GM23338 (cell line): ENCODE data around the gene FKBP9.

Experiments used
- POLR2AphosphoS5 ChIP-seq: IDR thresholded peaks from 2 replicates; pipeline ENCODE4 v1.6.1; 2016; ENCODE audit warnings: antibody characterized with exemption, low read depth
- ZNF114 ChIP-seq: fragments of 250-450 bp; sonication (Bioruptor Pico); IDR thresholded peaks from 2 replicates; pipeline ENCODE4 v1.5.0; 2020; ENCODE audit warnings: mild to moderate bottlenecking, moderate library complexity
- TF ChIP-seq, protein P1 (sequence below), 2 experiments: fragments of 200-600 bp in 1 of 2; sonication (generic) in 1 of 2; conservative IDR thresholded peaks; 2 replicates each; pipeline versions ENCODE4 v1.5.1 to v1.6.1; 2016 to 2017; ENCODE audit warnings: antibody characterized with exemption in 2 of 2, low read depth in 2 of 2, mild to moderate bottlenecking in 2 of 2, moderate library complexity in 1 of 2

DNA sequence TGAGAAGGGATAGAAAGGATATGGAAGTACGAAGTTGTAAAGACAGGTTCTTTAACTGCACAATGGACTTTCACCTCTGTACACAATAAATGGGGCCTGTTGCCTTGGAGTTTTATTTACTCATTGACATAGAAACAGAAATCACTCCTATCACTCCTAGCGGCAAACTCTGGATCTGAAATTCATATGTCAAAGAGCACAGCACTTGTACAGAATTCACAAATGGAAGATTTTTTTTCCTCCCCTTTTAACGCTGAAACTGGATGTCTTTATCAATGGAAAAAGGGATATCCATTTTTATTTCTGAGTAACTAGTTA is 87.1 kb downstream of the FKBP9 start:
- TF ChIP-seq, protein P1, sequence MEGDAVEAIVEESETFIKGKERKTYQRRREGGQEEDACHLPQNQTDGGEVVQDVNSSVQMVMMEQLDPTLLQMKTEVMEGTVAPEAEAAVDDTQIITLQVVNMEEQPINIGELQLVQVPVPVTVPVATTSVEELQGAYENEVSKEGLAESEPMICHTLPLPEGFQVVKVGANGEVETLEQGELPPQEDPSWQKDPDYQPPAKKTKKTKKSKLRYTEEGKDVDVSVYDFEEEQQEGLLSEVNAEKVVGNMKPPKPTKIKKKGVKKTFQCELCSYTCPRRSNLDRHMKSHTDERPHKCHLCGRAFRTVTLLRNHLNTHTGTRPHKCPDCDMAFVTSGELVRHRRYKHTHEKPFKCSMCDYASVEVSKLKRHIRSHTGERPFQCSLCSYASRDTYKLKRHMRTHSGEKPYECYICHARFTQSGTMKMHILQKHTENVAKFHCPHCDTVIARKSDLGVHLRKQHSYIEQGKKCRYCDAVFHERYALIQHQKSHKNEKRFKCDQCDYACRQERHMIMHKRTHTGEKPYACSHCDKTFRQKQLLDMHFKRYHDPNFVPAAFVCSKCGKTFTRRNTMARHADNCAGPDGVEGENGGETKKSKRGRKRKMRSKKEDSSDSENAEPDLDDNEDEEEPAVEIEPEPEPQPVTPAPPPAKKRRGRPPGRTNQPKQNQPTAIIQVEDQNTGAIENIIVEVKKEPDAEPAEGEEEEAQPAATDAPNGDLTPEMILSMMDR (conservative IDR thresholded peaks at IDR 0.05; ENCODE audit: low read depth in 2 of 2) = no peak
- TF ChIP-seq ZNF114 (CRISPR knock-in tag) = no peak
- TF ChIP-seq POLR2AphosphoS5 = no peak
